ENCODE results near the gene SLC16A3.
A peak's percentile ranks its signal among the peaks of the same experiment; 100 is the strongest.

DNA sequence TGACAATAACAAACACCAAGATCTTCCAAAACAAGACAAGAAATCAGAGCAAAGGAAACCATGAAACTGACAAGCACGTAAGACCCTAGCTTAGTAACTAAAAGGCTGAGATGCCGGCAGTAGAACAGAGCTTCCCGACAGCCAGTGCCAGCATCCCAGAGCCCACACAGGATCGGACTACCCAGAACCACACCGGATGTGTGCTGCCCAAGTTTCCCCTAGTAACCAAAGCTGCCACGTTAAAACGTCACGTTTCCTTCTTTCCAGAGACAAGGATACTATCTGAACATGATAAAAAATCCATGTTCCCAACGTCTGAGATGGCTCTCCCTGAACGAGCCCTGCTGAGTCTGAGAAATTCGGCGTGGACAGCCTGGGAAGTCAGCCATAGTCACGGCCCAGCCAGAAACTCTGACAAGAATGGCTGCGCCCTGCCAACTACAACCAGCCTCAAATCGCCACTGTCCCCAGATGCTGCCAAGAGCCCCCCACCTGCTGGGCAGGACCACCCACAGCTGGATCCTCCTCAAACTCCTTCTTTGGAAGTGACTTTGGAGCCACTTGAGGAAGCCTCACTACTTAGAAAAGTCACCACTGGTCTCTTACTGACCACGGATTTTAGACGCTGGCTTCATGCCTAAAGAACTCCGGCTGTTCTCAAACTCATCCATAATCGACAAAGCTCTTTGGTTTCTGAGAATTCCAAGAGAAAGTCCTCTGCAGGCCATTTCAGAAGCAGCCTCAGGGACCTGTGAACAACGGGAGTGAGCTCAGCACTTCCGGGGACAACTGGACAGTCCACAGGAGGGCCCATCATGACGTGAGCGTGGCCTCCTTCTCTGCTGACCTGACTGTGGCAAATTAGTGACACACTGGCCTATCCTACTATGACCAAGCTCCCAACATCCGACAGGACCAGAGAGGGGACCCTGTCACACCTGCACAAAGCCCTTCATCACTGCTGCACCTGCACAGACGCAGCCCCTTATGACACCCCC, 32.9 kb upstream of the SLC16A3 start:
- TF ChIP-seq, protein P1, sequence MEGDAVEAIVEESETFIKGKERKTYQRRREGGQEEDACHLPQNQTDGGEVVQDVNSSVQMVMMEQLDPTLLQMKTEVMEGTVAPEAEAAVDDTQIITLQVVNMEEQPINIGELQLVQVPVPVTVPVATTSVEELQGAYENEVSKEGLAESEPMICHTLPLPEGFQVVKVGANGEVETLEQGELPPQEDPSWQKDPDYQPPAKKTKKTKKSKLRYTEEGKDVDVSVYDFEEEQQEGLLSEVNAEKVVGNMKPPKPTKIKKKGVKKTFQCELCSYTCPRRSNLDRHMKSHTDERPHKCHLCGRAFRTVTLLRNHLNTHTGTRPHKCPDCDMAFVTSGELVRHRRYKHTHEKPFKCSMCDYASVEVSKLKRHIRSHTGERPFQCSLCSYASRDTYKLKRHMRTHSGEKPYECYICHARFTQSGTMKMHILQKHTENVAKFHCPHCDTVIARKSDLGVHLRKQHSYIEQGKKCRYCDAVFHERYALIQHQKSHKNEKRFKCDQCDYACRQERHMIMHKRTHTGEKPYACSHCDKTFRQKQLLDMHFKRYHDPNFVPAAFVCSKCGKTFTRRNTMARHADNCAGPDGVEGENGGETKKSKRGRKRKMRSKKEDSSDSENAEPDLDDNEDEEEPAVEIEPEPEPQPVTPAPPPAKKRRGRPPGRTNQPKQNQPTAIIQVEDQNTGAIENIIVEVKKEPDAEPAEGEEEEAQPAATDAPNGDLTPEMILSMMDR (IDR thresholded peaks at IDR 0.05 in 2 of 3, conservative IDR thresholded peaks at IDR 0.05 in 1 of 3; ENCODE audit: insufficient read depth in 2 of 3, low read depth in 1 of 3, low read length in 3 of 3) = no peak
- TF ChIP-seq ZNF174 (CRISPR knock-in tag; IDR thresholded peaks at IDR 0.05) (no peak), SRF (CRISPR knock-in tag; IDR thresholded peaks at IDR 0.05) (peak in 1 of 2 experiments; percentile 41; a peak in 1 of 4 replicates), EP300 (IDR thresholded peaks at IDR 0.05; ENCODE audit: low read length) (no peak), ZNF780A (CRISPR knock-in tag; IDR thresholded peaks at IDR 0.05) (no peak), EZH2 (IDR thresholded peaks at IDR 0.05; ENCODE audit: borderline replicate concordance, low read depth, low read length) (no peak), TCF7L2 (IDR thresholded peaks at IDR 0.05; ENCODE audit: low read depth, low read length) (no peak), NR2F6 (CRISPR knock-in tag; IDR thresholded peaks at IDR 0.05) (no peak), E4F1 (CRISPR knock-in tag; IDR thresholded peaks at IDR 0.05; ENCODE audit: borderline replicate concordance) (no peak), CHD2 (IDR thresholded peaks at IDR 0.05; ENCODE audit: low read depth, low read length) (no peak), CGGBP1 (CRISPR knock-in tag; IDR thresholded peaks at IDR 0.05) (no peak)
- TF ChIP-seq, protein P2, sequence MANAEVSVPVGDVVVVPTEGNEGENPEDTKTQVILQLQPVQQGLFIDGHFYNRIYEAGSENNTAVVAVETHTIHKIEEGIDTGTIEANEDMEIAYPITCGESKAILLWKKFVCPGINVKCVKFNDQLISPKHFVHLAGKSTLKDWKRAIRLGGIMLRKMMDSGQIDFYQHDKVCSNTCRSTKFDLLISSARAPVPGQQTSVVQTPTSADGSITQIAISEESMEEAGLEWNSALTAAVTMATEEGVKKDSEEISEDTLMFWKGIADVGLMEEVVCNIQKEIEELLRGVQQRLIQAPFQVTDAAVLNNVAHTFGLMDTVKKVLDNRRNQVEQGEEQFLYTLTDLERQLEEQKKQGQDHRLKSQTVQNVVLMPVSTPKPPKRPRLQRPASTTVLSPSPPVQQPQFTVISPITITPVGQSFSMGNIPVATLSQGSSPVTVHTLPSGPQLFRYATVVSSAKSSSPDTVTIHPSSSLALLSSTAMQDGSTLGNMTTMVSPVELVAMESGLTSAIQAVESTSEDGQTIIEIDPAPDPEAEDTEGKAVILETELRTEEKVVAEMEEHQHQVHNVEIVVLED (CRISPR knock-in tag; IDR thresholded peaks at IDR 0.05) = no peak
- TF ChIP-seq, protein P3, sequence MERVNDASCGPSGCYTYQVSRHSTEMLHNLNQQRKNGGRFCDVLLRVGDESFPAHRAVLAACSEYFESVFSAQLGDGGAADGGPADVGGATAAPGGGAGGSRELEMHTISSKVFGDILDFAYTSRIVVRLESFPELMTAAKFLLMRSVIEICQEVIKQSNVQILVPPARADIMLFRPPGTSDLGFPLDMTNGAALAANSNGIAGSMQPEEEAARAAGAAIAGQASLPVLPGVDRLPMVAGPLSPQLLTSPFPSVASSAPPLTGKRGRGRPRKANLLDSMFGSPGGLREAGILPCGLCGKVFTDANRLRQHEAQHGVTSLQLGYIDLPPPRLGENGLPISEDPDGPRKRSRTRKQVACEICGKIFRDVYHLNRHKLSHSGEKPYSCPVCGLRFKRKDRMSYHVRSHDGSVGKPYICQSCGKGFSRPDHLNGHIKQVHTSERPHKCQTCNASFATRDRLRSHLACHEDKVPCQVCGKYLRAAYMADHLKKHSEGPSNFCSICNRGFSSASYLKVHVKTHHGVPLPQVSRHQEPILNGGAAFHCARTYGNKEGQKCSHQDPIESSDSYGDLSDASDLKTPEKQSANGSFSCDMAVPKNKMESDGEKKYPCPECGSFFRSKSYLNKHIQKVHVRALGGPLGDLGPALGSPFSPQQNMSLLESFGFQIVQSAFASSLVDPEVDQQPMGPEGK (CRISPR knock-in tag; IDR thresholded peaks at IDR 0.05; ENCODE audit: borderline replicate concordance) = no peak
- TF ChIP-seq, protein P4, sequence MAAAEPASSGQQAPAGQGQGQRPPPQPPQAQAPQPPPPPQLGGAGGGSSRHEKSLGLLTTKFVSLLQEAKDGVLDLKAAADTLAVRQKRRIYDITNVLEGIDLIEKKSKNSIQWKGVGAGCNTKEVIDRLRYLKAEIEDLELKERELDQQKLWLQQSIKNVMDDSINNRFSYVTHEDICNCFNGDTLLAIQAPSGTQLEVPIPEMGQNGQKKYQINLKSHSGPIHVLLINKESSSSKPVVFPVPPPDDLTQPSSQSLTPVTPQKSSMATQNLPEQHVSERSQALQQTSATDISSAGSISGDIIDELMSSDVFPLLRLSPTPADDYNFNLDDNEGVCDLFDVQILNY (CRISPR knock-in tag; IDR thresholded peaks at IDR 0.05) = no peak
